Muscle layer of colon (tissue), 2 donors: ENCODE measurements around the gene RGS6.

Experiments used
- H3K27ac ChIP-seq: one replicate; pipeline ENCODE4 v1.7.0; 2013; ENCODE audit warnings: low read depth, mild to moderate bottlenecking, low read length, moderate library complexity
- H3K27me3 ChIP-seq, 2 donors: one replicate each; pipeline ENCODE4 v1.7.0; 2013; ENCODE audit warnings: low read length in 2 of 2, mild to moderate bottlenecking in 2 of 2; ENCODE audit not compliant: insufficient read depth in 2 of 2, control insufficient read depth in 1 of 2
- H3K36me3 ChIP-seq: one replicate; pipeline ENCODE4 v1.7.0; 2013; ENCODE audit warnings: mild to moderate bottlenecking, low read length; ENCODE audit not compliant: insufficient read depth
- H3K4me1 ChIP-seq: one replicate; pipeline ENCODE4 v1.7.0; 2013; ENCODE audit warnings: mild to moderate bottlenecking, low read length; ENCODE audit not compliant: insufficient read depth
- H3K4me3 ChIP-seq, 2 donors: one replicate each; pipeline ENCODE4 v1.7.0; 2013; ENCODE audit warnings: low read length in 2 of 2, low read depth in 1 of 2, mild to moderate bottlenecking in 1 of 2, moderate library complexity in 1 of 2
- H3K9ac ChIP-seq: one replicate; pipeline ENCODE4 v1.7.0; 2013; ENCODE audit warnings: low read length
- H3K9me3 ChIP-seq: one replicate; pipeline ENCODE4 v1.7.0; 2013; ENCODE audit warnings: mild to moderate bottlenecking, low read length
- donor health status: abdominal sarcoma.
- donor health status: Adenocarcinoma of cecum.

Gene RGS6

GRCh38 chr14:72341237-72341636 is 409.0 kb downstream of the RGS6 start:
- H3K4me1 ChIP-seq = no peaks in the 10 kb centered on the region
- no peaks in the 10 kb centered on the region for H3K27me3 ChIP-seq
- H3K9ac ChIP-seq = no peak overlapping the region
- H3K9me3 ChIP-seq = no peaks in the 10 kb centered on the region
- H3K27ac ChIP-seq = no peak overlapping the region
- no peaks in the 10 kb centered on the region for H3K36me3 ChIP-seq
- H3K4me3 ChIP-seq = no peak overlapping the region

- Histone ChIP-seq H3K27ac (no peak overlapping the region), H3K9ac (no peak overlapping the region), H3K36me3 (no peaks in the 10 kb centered on the region), H3K4me3 (no peak overlapping the region), H3K27me3 (no peaks in the 10 kb centered on the region), H3K9me3 (no peaks in the 10 kb centered on the region), H3K4me1 (no peaks in the 10 kb centered on the region)
Measured at GRCh38 chr14:72341686-72342085, 409.5 kb downstream of the RGS6 start.

- Histone ChIP-seq H3K4me1 (no peaks in the 10 kb centered on the region), H3K27me3 (no peaks in the 10 kb centered on the region), H3K27ac (no peak overlapping the region), H3K4me3 (no peak overlapping the region), H3K36me3 (no peaks in the 10 kb centered on the region), H3K9me3 (no peaks in the 10 kb centered on the region), H3K9ac (no peak overlapping the region)
Measured at GRCh38 chr14:72347118-72347517, 414.9 kb downstream of the RGS6 start.

GRCh38 chr14:72350215-72350614 is 418.0 kb downstream of the RGS6 start:
- H3K27me3 ChIP-seq = no peaks in the 10 kb centered on the region
- H3K4me1 ChIP-seq = no peaks in the 10 kb centered on the region
- H3K9me3 ChIP-seq = no peaks in the 10 kb centered on the region
- H3K27ac ChIP-seq = no peak overlapping the region
- H3K9ac ChIP-seq = no peak overlapping the region
- no peaks in the 10 kb centered on the region for H3K36me3 ChIP-seq
- H3K4me3 ChIP-seq = no peak overlapping the region

- H3K9ac ChIP-seq = no peak overlapping the region
- H3K27me3 ChIP-seq = no peaks in the 10 kb centered on the region
- no peak overlapping the region for H3K4me3 ChIP-seq
- no peak overlapping the region for H3K27ac ChIP-seq
- H3K36me3 ChIP-seq = no peaks in the 10 kb centered on the region
- no peaks in the 10 kb centered on the region for H3K9me3 ChIP-seq
- H3K4me1 ChIP-seq = no peaks in the 10 kb centered on the region
Measured at GRCh38 chr14:72352012-72352411, 419.8 kb downstream of the RGS6 start.

GRCh38 chr14:72366619-72367018 is 434.4 kb downstream of the RGS6 start:
- Histone ChIP-seq H3K9me3 (no peaks in the 10 kb centered on the region), H3K27ac (no peak overlapping the region), H3K4me3 (no peak overlapping the region), H3K9ac (no peak overlapping the region), H3K27me3 (no peaks in the 10 kb centered on the region), H3K36me3 (no peaks in the 10 kb centered on the region), H3K4me1 (no peaks in the 10 kb centered on the region)

- H3K36me3 ChIP-seq = no peaks in the 10 kb centered on the region
Measured at GRCh38 chr14:72369106-72369505, 436.9 kb downstream of the RGS6 start.

GRCh38 chr14:72377016-72377415 is 444.8 kb downstream of the RGS6 start:
- Histone ChIP-seq H3K4me3 (no peak overlapping the region), H3K27ac (no peak overlapping the region), H3K4me1 (no peaks in the 10 kb centered on the region), H3K27me3 (no peaks in the 10 kb centered on the region), H3K9ac (no peak overlapping the region), H3K36me3 (no peaks in the 10 kb centered on the region), H3K9me3 (no peaks in the 10 kb centered on the region)

More at GRCh38 chr14:72369106-72369505, 436.9 kb downstream of the RGS6 start:
- no peaks in the 10 kb centered on the region for H3K27me3 ChIP-seq
- no peak overlapping the region for H3K27ac ChIP-seq
- H3K4me3 ChIP-seq = no peak overlapping the region
- H3K9me3 ChIP-seq = no peaks in the 10 kb centered on the region
- H3K4me1 ChIP-seq = no peaks in the 10 kb centered on the region
- no peak overlapping the region for H3K9ac ChIP-seq

GRCh38 chr14:72380456-72380855 is 448.2 kb downstream of the RGS6 start:
- H3K36me3 ChIP-seq = no peaks in the 10 kb centered on the region
- no peak overlapping the region for H3K4me3 ChIP-seq
- no peaks in the 10 kb centered on the region for H3K4me1 ChIP-seq
- H3K27me3 ChIP-seq = no peaks in the 10 kb centered on the region
- no peak overlapping the region for H3K9ac ChIP-seq
- H3K9me3 ChIP-seq = no peaks in the 10 kb centered on the region
- no peak overlapping the region for H3K27ac ChIP-seq

- no peaks in the 10 kb centered on the region for H3K27me3 ChIP-seq
- no peak overlapping the region for H3K4me3 ChIP-seq
- H3K9me3 ChIP-seq = no peaks in the 10 kb centered on the region
- no peaks in the 10 kb centered on the region for H3K36me3 ChIP-seq
- H3K9ac ChIP-seq = no peak overlapping the region
- H3K4me1 ChIP-seq = no peaks in the 10 kb centered on the region
- H3K27ac ChIP-seq = no peak overlapping the region
Measured at GRCh38 chr14:72383865-72384264, 451.6 kb downstream of the RGS6 start.

- Histone ChIP-seq H3K27ac (no peak overlapping the region), H3K9ac (no peak overlapping the region), H3K4me1 (no peaks in the 10 kb centered on the region), H3K4me3 (no peak overlapping the region), H3K27me3 (no peaks in the 10 kb centered on the region), H3K9me3 (no peaks in the 10 kb centered on the region), H3K36me3 (no peaks in the 10 kb centered on the region)
Measured at GRCh38 chr14:72387726-72388125, 455.5 kb downstream of the RGS6 start.

GRCh38 chr14:72389200-72389599 is 457.0 kb downstream of the RGS6 start:
- H3K4me3 ChIP-seq = no peak overlapping the region
- H3K9ac ChIP-seq = no peak overlapping the region
- no peaks in the 10 kb centered on the region for H3K4me1 ChIP-seq
- H3K27me3 ChIP-seq = no peaks in the 10 kb centered on the region
- no peaks in the 10 kb centered on the region for H3K36me3 ChIP-seq
- no peaks in the 10 kb centered on the region for H3K9me3 ChIP-seq
- H3K27ac ChIP-seq = no peak overlapping the region
